Caco-2 (cell line): ENCODE results near the gene SHC1. TPM values are rescaled to one million over a fixed set of nuclear protein-coding genes. Genes with fewer than 3 reads are reported as not detected.
A peak's percentile ranks its signal among the peaks of the same experiment; 100 is the strongest.

Source experiments
- BruUV-seq: library from RNA; stranded (reverse); fragments of 400-500 nt; replicated peaks from 2 replicates; lab custom pipeline; 2021; lab: Mats Ljungman, UMichigan
- CTCF ChIA-PET: fragments of 300-600 bp; sonication (Branson Sonifier 250); formaldehyde crosslinking; loops from one replicate; lab custom pipeline; 2022; ENCODE audit warnings: antibody characterized with exemption; lab: Charles Lee
- POLR2A ChIA-PET: fragments of 300-600 bp; sonication (Branson Sonifier 250); formaldehyde crosslinking; loops from one replicate; lab custom pipeline; 2022; ENCODE audit warnings: antibody characterized with exemption; lab: Charles Lee
- DNase-seq, 2 experiments: peaks; one replicate each; pipeline versions ENCODE4 v3.0.0 to v3.0.0-alpha.2; 2020 to 2022
- H3K27me3 ChIP-seq: replicated peaks from 2 replicates; pipeline ENCODE4 v1.6.0; 2011; ENCODE audit warnings: low read length; ENCODE audit not compliant: control insufficient read depth, insufficient read depth
- H3K36me3 ChIP-seq: 2 replicates; pipeline ENCODE4 v1.5.1; 2011; ENCODE audit warnings: low read length; ENCODE audit not compliant: control insufficient read depth, insufficient read depth
- H3K4me1 ChIP-seq: fragments of 250-450 bp; sonication (Bioruptor Pico); 2 replicates; pipeline ENCODE4 v1.5.1; 2020; ENCODE audit warnings: mild to moderate bottlenecking
- H3K4me3 ChIP-seq: 2 replicates; pipeline ENCODE4 v1.5.1; 2011; ENCODE audit warnings: low read depth, mild to moderate bottlenecking, control low read depth, low read length
- H3K9me3 ChIP-seq: fragments of 250-450 bp; sonication (Bioruptor Pico); 2 replicates; pipeline ENCODE4 v1.5.1; 2020; ENCODE audit warnings: mild to moderate bottlenecking, moderate library complexity
- H3K27ac Mint-ChIP-seq: one replicate; pipeline ENCODE4 v1.8.0; 2022; ENCODE audit warnings: mixed read lengths; ENCODE audit not compliant: unreplicated experiment
- H3K27me3 Mint-ChIP-seq: one replicate; pipeline ENCODE4 v1.8.0; 2022; ENCODE audit warnings: mixed read lengths; ENCODE audit not compliant: insufficient read depth, unreplicated experiment
- H3K36me3 Mint-ChIP-seq: one replicate; pipeline ENCODE4 v1.8.0; 2022; ENCODE audit warnings: mild to moderate bottlenecking, mixed read lengths; ENCODE audit not compliant: insufficient read depth, unreplicated experiment
- H3K4me1 Mint-ChIP-seq: one replicate; pipeline ENCODE4 v1.8.0; 2022; ENCODE audit warnings: low read depth, mixed read lengths; ENCODE audit not compliant: unreplicated experiment
- H3K4me3 Mint-ChIP-seq: one replicate; pipeline ENCODE4 v1.8.0; 2022; ENCODE audit warnings: mild to moderate bottlenecking, moderate library complexity, mixed read lengths; ENCODE audit not compliant: unreplicated experiment
- H3K9me3 Mint-ChIP-seq: one replicate; pipeline ENCODE4 v1.8.0; 2022; ENCODE audit warnings: mixed read lengths; ENCODE audit not compliant: unreplicated experiment
- intact Hi-C: fragments of 100-400 bp; cut with micrococcal nuclease; formaldehyde crosslinking; loops from one replicate; pipeline ENCODE4 v1.10.0; 2022; ENCODE audit not compliant: unreplicated experiment
- total RNA-seq: library from RNA; stranded (reverse); gene quantifications from 2 replicates; pipeline ENCODE4 v1.2.3, GENCODE V29; 2022
- TF ChIP-seq, protein P1 (sequence below), 2 experiments: fragments of 200-600 bp in 1 of 2; IDR thresholded peaks; 1 replicate in 1 of 2; 2 replicates in 1 of 2; pipeline versions ENCODE4 v1.5.1 to v1.8.0; 2011 to 2022; ENCODE audit warnings: antibody characterized with exemption in 1 of 2, control low read depth in 1 of 2, inconsistent platforms in 1 of 2, low read depth in 1 of 2, low read length in 1 of 2, mild to moderate bottlenecking in 1 of 2, moderate library complexity in 1 of 2; ENCODE audit not compliant: insufficient read depth in 1 of 2, severe bottlenecking in 1 of 2, unreplicated experiment in 1 of 2

The SHC1 gene
- total RNA-seq, 1 experiment from 2014 or later: 59.6 TPM

DNA sequence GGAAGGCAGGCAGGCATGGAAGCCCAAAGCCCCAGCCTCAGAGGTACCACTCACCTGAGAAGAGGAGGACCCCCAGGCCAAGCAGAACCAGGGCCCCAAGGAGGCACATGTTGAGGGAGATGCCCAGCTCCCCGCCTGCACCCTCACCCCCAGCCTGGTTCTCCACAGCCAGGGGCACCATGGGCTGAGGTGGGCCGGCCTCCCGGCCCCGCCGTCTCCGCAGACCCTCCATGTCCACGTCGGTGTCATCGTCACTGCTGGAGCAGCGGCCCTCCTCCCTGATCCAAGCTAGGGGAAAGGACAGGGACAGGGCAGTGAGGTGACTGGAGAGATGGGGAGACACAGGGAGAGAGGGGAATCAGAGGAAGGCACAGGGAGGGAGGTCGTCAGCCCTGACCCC lies 22.5 kb downstream of the SHC1 start:
- no peaks in the 10 kb centered on the region for H3K36me3 ChIP-seq
- intact Hi-C loops: no loop called here
- H3K9me3 Mint-ChIP-seq: no peaks in the 10 kb centered on the region

DNA sequence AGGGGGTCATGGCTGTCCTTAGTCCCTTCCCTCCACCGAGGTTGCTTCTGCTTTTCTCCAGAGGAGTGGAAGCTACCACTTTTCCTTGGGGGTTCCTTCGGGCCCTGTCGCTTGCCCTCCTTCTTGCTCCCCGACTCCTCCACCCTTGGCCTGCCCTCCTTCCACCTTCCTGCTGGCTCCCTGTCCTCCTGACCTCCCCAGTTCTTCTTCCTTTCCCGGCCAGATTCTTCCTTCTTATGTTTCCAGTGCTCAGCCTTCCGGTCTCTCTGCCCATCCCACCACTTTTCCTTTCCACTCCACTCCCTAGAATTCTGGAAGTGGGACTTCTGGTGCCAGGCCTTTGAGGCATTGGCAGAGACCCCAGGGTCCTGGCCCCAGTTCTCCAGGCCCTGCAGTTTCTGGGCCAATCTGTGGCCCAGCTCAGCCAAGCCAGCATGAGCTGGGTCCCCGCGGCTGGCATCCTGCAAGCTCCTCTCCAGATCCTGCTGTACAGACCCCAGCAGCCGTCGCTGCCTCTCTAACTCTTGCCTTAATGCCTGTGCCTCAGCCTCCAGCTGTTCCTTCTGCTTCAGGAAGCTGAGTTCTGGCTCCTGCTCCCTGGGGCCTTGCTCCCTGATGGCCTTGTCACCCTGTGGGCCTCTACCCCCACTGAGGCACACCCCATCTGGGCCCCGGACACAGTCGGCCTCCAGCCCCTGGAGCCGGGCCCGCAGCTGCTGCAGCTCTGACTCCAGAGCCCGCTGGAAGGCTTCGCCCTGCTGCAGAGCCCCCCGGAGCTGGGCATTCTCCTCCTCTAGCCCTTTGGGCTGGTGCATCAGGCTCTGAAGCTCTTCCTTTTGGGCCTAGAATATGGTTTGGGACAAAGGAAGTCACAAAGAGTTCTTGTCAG lies 24.3 kb downstream of the SHC1 start:
- H3K9me3 Mint-ChIP-seq: no peaks in the 10 kb centered on the region
- H3K27ac Mint-ChIP-seq: no peak overlapping the region
- H3K27me3 Mint-ChIP-seq: no peaks in the 10 kb centered on the region
- Histone ChIP-seq H3K27me3 (no peaks in the 10 kb centered on the region), H3K4me3 (no peak overlapping the region), H3K36me3 (no peaks in the 10 kb centered on the region), H3K9me3 (no peaks in the 10 kb centered on the region), H3K4me1 (peaks cover 13% of the 10 kb centered on the region)
- intact Hi-C loops: loop anchor here (2.0 kb wide), 1 partner anchor 39 kb away; no protein-coding TSS in a partner anchor
- ChIA-PET CTCF (interaction anchor here (1.1 kb wide), 1 partner anchor 9 kb away, joined by 3 read pairs; the partner anchor contains the start of gene PBXIP1), POLR2A (interaction anchor here (0.7 kb wide), 1 partner anchor 75 kb away, joined by 4 read pairs; no protein-coding TSS in a partner anchor)
- no peak for DNase-seq
- peaks cover 14% of the 10 kb centered on the region for H3K4me1 Mint-ChIP-seq
- BruUV-seq: no TSS peak
- H3K4me3 Mint-ChIP-seq: no peak overlapping the region
- H3K36me3 Mint-ChIP-seq: no peaks in the 10 kb centered on the region
- TF ChIP-seq, protein P1, sequence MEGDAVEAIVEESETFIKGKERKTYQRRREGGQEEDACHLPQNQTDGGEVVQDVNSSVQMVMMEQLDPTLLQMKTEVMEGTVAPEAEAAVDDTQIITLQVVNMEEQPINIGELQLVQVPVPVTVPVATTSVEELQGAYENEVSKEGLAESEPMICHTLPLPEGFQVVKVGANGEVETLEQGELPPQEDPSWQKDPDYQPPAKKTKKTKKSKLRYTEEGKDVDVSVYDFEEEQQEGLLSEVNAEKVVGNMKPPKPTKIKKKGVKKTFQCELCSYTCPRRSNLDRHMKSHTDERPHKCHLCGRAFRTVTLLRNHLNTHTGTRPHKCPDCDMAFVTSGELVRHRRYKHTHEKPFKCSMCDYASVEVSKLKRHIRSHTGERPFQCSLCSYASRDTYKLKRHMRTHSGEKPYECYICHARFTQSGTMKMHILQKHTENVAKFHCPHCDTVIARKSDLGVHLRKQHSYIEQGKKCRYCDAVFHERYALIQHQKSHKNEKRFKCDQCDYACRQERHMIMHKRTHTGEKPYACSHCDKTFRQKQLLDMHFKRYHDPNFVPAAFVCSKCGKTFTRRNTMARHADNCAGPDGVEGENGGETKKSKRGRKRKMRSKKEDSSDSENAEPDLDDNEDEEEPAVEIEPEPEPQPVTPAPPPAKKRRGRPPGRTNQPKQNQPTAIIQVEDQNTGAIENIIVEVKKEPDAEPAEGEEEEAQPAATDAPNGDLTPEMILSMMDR (IDR thresholded peaks at IDR 0.05; ENCODE audit: insufficient read depth in 1 of 2, low read depth in 1 of 2, low read length in 1 of 2, severe bottlenecking in 1 of 2, unreplicated experiment in 1 of 2): no peak

More for the DNA sequence above, 22.5 kb downstream of the SHC1 start:
- TF ChIP-seq, protein P1 (IDR thresholded peaks at IDR 0.05; ENCODE audit: insufficient read depth in 1 of 2, low read depth in 1 of 2, low read length in 1 of 2, severe bottlenecking in 1 of 2, unreplicated experiment in 1 of 2): no peak
- H3K27me3 Mint-ChIP-seq: no peaks in the 10 kb centered on the region
- CTCF ChIA-PET: interaction anchor here (0.7 kb wide), 1 partner anchor 8 kb away, joined by 3 read pairs; no protein-coding TSS in a partner anchor
- no peaks in the 10 kb centered on the region for H3K36me3 Mint-ChIP-seq
- Histone ChIP-seq H3K4me1 (peaks cover 13% of the 10 kb centered on the region), H3K27me3 (no peaks in the 10 kb centered on the region), H3K4me3 (no peak overlapping the region), H3K9me3 (no peaks in the 10 kb centered on the region)
- BruUV-seq: no TSS peak
- H3K27ac Mint-ChIP-seq: no peak overlapping the region
- POLR2A ChIA-PET: no interaction called here
- no peak for DNase-seq
- H3K4me1 Mint-ChIP-seq: peaks cover 14% of the 10 kb centered on the region
- H3K4me3 Mint-ChIP-seq: no peak overlapping the region

GRCh38 chr1:154945160-154945961 lies 25.2 kb downstream of the SHC1 start:
- Histone ChIP-seq H3K36me3 (no peaks in the 10 kb centered on the region), H3K4me3 (no peak overlapping the region), H3K27me3 (no peaks in the 10 kb centered on the region), H3K4me1 (peaks cover 13% of the 10 kb centered on the region), H3K9me3 (no peaks in the 10 kb centered on the region)
- TF ChIP-seq, protein P1 (IDR thresholded peaks at IDR 0.05; ENCODE audit: insufficient read depth in 1 of 2, low read depth in 1 of 2, low read length in 1 of 2, severe bottlenecking in 1 of 2, unreplicated experiment in 1 of 2): no peak
- no peaks in the 10 kb centered on the region for H3K9me3 Mint-ChIP-seq
- no peaks in the 10 kb centered on the region for H3K36me3 Mint-ChIP-seq
- no peak overlapping the region for H3K27ac Mint-ChIP-seq
- peaks cover 14% of the 10 kb centered on the region for H3K4me1 Mint-ChIP-seq
- no peaks in the 10 kb centered on the region for H3K27me3 Mint-ChIP-seq
- no peak overlapping the region for H3K4me3 Mint-ChIP-seq
- DNase-seq: no peak
- ChIA-PET POLR2A (interaction anchor here (0.7 to 1.7 kb wide), 3 partner anchors 27 to 183 kb away, joined by 4 to 7 read pairs (median 4); no protein-coding TSS in a partner anchor), CTCF (interaction anchor here (0.8 to 1.4 kb wide), 2 partner anchors 43 to 72 kb away, joined by 5 read pairs; no protein-coding TSS in a partner anchor)
- intact Hi-C loops: loop anchor here (2.0 kb wide), 1 partner anchor 39 kb away; no protein-coding TSS in a partner anchor
- TSS peak; percentile 57 for BruUV-seq
